ENCODE results near the gene RAB23.
A peak's percentile ranks its signal among the peaks of the same experiment; 100 is the strongest.

Gene RAB23

GRCh38 chr6:57195457-57195856, 26.6 kb downstream of the RAB23 start:
- Histone ChIP-seq H3K4me3 (no peak overlapping the region), H3K27ac (no peak overlapping the region)

- Histone ChIP-seq H3K27ac (no peak overlapping the region), H3K4me3 (no peak overlapping the region)
Observed at GRCh38 chr6:57193177-57193576, 28.9 kb downstream of the RAB23 start.

GRCh38 chr6:57190140-57190539, 32.0 kb downstream of the RAB23 start:
- no peak overlapping the region for H3K4me3 ChIP-seq

GRCh38 chr6:57183336-57183735, 38.8 kb downstream of the RAB23 start:
- Histone ChIP-seq H3K4me3 (no peak overlapping the region), H3K27ac (no peak overlapping the region)

More at GRCh38 chr6:57190140-57190539, 32.0 kb downstream of the RAB23 start:
- no peak overlapping the region for H3K27ac ChIP-seq

GRCh38 chr6:57182017-57182432, 40.1 kb downstream of the RAB23 start:
- Histone ChIP-seq H3K4me3 (no peak overlapping the region), H3K27ac (no peak overlapping the region)

- H3K27ac ChIP-seq: no peak overlapping the region
- H3K4me3 ChIP-seq: no peak overlapping the region
Observed at GRCh38 chr6:57180596-57180995, 41.5 kb downstream of the RAB23 start.

- Histone ChIP-seq H3K27ac (peak overlapping the region in 4 of 21 experiments; percentile 20 to 44 (median 40)), H3K4me3 (no peak overlapping the region)
Observed at GRCh38 chr6:57177545-57178265, 44.4 kb downstream of the RAB23 start.

- H3K4me3 ChIP-seq: no peak overlapping the region
- peak overlapping the region in 1 of 21 experiments; percentile 82 for H3K27ac ChIP-seq
Observed at GRCh38 chr6:57174511-57174907, 47.6 kb downstream of the RAB23 start.

GRCh38 chr6:57173886-57174510, 48.1 kb downstream of the RAB23 start:
- H3K27ac ChIP-seq: peak overlapping the region in 5 of 21 experiments; percentile 31 to 85 (median 81)
- peak overlapping the region in 3 of 7 experiments; percentile 47 to 76 (median 55) for H3K4me3 ChIP-seq

- Histone ChIP-seq H3K4me3 (peak overlapping the region; percentile 47 to 77 (median 61)), H3K27ac (peak overlapping the region in 18 of 21 experiments; percentile 32 to 85 (median 78))
Observed at GRCh38 chr6:57173056-57173885, 48.8 kb downstream of the RAB23 start.

- Histone ChIP-seq H3K27ac (peak within 1 kb of the TSS; percentile 32 to 85 (median 76)), H3K4me3 (peak within 1 kb of the TSS; percentile 47 to 77 (median 61))
Observed at GRCh38 chr6:57172136-57173055, 49.7 kb downstream of the RAB23 start, which contains the start of gene BAG2. BAG2 (plus strand) TSS chr6:57172326; CDS start chr6:57172698, 372 bp downstream.

- Histone ChIP-seq H3K27ac (no peak overlapping the region), H3K4me3 (no peak overlapping the region)
Observed at GRCh38 chr6:57165080-57165479, 57.0 kb downstream of the RAB23 start.

GRCh38 chr6:57163956-57164355, 58.2 kb downstream of the RAB23 start:
- Histone ChIP-seq H3K4me3 (no peak overlapping the region), H3K27ac (no peak overlapping the region)

GRCh38 chr6:57162516-57162915, 59.6 kb downstream of the RAB23 start:
- H3K4me3 ChIP-seq: no peak overlapping the region
- H3K27ac ChIP-seq: no peak overlapping the region

- Histone ChIP-seq H3K4me3 (no peak overlapping the region), H3K27ac (no peak overlapping the region)
Observed at GRCh38 chr6:57162028-57162427, 60.1 kb downstream of the RAB23 start.

GRCh38 chr6:57159127-57159526, 63.0 kb downstream of the RAB23 start:
- no peak overlapping the region for H3K4me3 ChIP-seq
- no peak overlapping the region for H3K27ac ChIP-seq

GRCh38 chr6:57158658-57159057, 63.4 kb downstream of the RAB23 start:
- H3K4me3 ChIP-seq: no peak overlapping the region
- no peak overlapping the region for H3K27ac ChIP-seq

- H3K4me3 ChIP-seq: no peak overlapping the region
Observed at GRCh38 chr6:57147955-57148858, 73.9 kb downstream of the RAB23 start.

More at GRCh38 chr6:57147955-57148858, 73.9 kb downstream of the RAB23 start:
- no peak overlapping the region for H3K27ac ChIP-seq
